HG02759 (cell line): ENCODE data around the gene CFAP410.
A peak's percentile ranks its signal among the peaks of the same experiment; 100 is the strongest.
"Not testable (repeated sequence)": the region's sequence is repeated elsewhere in the genome, so short reads cannot be mapped to it uniquely, and the experiment has no call there.

Source experiments
- ATAC-seq: cut with Tn5 transposase; IDR thresholded peaks from one replicate; pipeline ENCODE4 v1.9.1; 2021; ENCODE audit warnings: mild to moderate bottlenecking, moderate library complexity; ENCODE audit not compliant: unreplicated experiment

The CFAP410 gene

DNA sequence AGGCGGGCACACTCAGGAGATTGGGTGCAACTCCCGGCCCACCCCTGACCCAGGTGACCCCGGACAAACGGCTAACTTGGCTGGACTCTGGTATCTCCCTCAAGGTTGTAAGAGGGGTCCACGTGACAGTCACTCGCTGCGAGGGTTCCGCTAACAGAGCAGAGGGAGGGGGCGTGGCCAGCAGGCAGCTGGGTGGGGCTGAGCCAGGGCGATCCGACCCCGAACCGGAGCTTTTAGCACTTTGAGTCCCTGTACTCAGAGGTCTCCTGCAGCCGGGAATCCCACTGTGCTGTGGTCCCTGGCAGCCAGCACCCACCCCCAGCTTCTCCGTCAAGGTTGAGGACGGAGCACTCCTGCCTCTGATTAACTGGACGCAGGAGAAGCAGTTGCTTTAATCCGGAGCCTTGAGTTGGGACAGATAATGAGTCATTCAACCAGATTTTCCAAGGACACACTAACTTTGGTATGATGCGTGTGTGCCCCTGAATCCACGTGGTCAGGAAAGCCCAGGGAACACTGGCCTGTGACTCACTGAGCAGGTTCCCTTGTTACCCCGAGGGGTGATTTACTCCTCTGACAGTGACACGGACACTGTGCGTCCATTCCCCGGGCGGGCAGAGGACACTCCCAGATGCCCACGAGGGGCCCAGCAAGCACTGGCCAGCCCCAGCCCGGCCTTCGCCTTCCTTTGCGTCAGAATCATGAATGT lies 31.0 kb upstream of the CFAP410 start:
- no peak for ATAC-seq

DNA sequence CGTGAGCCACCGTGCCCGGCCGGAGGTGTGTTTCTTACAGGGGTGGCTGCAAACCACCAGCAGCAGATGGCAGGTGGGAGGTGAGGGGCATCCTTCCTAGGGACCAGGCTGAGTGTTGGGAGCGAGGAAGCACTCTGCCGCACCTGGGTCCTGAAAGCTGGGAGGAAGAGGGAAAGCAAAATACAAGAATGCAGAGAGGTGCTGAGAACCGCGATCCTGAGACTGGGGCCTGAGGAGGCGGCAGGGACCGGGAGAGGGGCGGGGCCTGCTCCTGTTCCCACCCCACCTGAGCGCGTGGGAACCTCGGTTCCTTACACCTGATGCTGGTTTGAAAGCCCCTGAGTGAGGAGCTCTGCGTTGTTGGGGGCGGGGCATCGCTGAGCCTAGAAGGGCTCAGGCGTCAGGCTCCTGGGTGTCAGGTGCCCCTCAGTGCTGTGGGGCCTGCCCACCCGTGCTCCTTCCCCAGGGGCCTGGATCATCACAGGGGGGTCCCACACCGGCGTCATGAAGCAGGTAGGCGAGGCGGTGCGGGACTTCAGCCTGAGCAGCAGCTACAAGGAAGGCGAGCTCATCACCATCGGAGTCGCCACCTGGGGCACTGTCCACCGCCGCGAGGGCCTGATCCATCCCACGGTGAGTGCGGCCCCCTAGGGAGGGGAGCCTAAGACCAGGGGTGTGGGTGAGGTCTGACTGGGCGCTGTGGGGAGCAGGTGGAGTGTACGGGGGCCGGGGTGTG lies 29.7 kb upstream of the CFAP410 start:
- no peak for ATAC-seq

- ATAC-seq, result no peak
These were observed 27.5 kb upstream of the CFAP410 start for GRCh38 chr21:44366586-44367211.

DNA sequence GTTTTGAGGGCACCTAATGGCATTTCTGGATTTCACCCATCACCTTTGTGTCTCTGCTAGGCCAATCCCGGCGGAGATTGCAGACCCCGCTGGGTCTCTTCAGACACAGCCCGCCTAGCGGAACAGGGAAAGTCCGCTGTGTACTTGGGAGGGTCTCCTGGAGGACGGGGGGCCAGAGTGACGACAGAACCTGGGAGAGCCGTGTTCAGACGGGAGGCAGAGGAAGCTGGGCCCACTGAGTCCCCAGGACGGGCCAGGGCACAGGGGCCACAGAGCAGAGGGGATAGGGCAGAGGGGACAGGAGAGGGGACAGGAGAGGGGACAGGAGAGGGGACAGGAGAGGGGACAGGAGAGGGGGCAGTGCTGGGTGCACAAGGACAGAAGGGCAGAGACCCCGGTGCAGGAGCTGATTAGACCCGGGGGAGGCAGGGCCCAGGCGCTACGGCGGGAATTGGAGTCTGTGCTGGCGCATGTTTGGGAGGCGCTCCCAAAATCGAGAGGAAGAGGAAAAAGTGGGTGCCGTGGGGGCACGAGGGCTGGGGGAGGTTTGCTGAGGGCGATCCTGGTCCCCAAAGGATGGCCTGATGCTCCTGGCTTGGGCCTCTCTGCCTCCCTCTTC lies 26.9 kb upstream of the CFAP410 start:
- no peak for ATAC-seq

DNA sequence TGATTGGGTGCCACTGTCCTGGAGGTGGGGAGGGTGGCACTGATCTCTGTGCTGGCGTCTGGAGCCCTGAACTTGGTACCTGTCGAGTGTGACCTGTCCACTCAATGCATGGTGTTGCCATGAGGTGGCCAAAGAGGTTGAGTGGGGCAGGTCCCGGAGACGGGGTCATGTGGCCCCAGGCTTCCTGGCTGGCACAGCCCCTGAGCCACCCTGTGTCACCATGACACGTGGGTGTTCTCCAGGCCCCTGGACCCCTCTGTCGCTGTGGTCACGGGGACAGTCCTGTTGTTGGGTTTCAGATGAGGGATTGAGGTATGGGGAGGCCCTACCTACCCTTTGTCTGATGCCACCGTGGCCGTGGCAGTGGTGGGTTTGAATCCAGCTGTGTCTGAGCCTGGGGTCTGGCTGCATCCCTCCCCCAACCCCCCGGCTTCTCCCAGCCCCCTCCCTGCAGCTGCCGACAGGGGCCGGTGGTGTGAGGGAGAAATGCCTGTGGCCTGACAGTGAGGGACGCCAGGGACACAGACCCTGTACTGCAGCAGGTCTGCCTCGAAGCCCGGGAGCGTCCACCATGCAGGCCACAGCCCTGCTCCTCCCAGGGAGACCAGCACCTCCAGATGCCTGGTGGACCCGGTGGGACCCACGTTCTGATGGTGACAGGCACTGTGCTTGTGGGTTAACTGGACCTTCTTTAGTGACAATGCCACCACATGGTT lies 26.2 kb upstream of the CFAP410 start:
- ATAC-seq, result no peak

GRCh38 chr21:44364151-44365053 lies 25.2 kb upstream of the CFAP410 start:
- no peak for ATAC-seq

DNA sequence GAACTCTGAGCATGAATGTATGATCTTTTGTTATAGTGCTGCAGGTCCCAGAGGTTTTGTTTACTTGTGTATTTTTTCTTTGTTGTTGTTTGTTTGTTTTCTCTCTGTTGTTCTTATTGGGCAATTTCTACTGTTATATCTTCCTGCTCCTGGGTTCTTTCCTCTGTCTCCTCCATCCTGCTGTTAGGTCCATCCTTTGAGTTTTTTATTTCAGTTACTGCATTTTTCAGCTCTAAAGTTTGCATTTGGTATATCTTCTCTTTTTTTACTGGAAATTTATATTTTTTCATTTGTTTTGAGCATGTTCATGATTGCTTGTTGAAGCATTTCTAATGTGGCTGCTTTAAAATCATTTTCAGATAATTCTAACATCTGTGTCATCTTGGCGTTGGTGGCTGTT lies 24.1 kb upstream of the CFAP410 start:
- ATAC-seq, result no peak

- ATAC-seq, result not testable (repeated sequence)
These were observed 22.7 kb upstream of the CFAP410 start for GRCh38 chr21:44361903-44362302.

DNA sequence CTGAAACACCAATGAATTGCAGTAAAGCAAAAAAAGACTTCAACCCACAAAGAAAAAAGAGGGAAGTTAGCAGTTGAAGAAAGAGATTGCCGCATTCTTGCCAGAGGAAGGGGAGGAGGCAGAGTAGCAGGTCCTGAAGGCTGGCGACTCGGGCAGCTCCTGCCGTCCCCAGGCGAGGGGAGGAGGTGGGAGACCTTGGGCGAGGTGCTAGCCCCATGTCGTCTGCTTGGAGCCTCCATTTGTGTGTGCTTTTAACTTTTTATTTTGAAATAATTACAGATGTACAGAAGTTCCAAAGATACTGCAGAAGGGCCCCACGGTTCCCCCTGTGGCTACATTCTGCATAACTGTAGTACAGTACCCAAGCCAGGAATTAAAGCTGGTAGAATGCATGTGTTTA lies 21.0 kb upstream of the CFAP410 start:
- no peak for ATAC-seq

- no peak for ATAC-seq
These were observed 20.2 kb upstream of the CFAP410 start for GRCh38 chr21:44359396-44359795.

- ATAC-seq, result no peak
These were observed 18.1 kb upstream of the CFAP410 start for GRCh38 chr21:44357064-44357837.

GRCh38 chr21:44356636-44357035 lies 17.4 kb upstream of the CFAP410 start:
- no peak for ATAC-seq

DNA sequence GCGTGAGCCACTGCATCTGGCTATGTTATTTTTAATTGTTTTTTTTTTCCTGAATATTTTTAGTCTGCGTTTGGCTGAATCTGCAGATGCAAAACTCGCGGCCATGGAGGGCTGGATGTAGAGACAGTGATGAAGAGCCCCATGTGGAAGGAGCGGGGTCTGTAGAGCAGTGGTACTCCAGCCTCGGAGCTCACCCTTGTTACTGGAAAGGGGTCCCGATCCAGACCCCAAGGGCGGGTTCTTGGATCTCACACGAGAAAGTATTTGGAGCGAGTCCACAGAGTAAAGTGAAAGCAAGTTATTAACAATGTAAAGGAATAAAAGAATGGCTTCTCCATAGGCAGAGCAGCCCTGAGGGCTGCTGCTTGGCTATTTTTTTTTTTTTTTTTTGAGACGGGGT lies 17.0 kb upstream of the CFAP410 start:
- ATAC-seq, result no peak

GRCh38 chr21:44354775-44355771 lies 15.9 kb upstream of the CFAP410 start:
- no peak for ATAC-seq

DNA sequence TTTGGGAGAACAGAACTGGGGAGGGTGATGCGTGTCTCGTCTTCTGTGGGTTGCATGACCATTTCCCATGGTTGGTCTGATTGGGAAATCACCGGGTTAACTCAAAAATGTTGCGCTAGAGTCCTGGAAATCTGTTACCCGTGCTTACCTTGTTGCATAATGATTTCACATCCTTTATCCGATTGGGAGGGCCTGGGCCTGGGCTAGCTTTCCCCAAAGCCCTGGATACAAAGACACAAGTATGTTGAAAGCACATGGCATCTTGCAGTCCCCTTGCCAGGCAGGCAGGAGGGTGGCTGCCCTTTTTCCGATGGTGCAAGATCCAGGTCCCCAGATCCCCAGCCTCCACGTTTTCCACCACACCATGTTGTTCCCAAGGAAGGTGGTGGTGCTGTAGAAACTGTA lies 14.8 kb upstream of the CFAP410 start:
- ATAC-seq, result no peak

DNA sequence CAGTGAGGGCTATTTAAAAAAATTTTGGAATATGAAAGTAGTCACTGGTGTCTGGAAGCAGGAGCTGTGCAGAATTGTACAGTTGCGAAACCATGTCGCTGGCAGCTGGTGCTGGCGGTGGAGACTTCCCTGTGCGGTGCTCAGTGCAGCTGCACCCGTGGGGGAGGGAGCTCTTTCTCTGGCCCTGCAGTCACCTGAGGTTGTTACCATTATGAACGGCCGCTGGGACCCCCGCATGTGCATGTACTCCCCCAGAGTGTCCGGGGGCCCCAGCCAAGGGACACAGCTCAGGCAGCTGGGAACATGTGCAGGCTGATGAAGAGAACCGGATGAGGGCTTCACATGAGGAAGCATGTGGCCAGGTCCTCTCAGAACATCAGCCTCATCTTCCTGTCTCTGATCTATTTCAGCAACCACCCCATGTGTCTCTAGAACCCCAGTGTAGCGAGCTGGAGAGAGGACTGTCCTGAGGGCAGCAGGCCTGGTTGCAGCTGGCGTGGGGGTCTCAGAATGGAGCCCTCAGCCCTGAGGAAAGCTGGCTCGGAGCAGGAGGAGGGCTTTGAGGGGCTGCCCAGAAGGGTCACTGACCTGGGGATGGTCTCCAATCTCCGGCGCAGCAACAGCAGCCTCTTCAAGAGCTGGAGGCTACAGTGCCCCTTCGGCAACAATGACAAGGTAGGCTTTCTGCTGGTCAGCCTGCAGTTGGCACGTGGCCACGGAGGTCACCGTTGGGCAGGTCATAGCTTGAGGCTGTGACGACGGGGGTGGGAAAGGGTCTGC lies 14.2 kb upstream of the CFAP410 start, which contains the start of gene TRPM2:
TRPM2 (plus strand) TSS at position 431 of the 780 bp plus-strand sequence; CDS start at position 511, 80 bp downstream.
- ATAC-seq, result peak; percentile 40

GRCh38 chr21:44352253-44352860 lies 13.2 kb upstream of the CFAP410 start:
- no peak for ATAC-seq
